ENCODE measurements around the gene CCL14. TPM values are rescaled to one million over a fixed set of nuclear protein-coding genes. Genes with fewer than 3 reads are reported as not detected.

CCL14 gene
- total RNA-seq, 1 experiment from 2014 or later: not detected

DNA sequence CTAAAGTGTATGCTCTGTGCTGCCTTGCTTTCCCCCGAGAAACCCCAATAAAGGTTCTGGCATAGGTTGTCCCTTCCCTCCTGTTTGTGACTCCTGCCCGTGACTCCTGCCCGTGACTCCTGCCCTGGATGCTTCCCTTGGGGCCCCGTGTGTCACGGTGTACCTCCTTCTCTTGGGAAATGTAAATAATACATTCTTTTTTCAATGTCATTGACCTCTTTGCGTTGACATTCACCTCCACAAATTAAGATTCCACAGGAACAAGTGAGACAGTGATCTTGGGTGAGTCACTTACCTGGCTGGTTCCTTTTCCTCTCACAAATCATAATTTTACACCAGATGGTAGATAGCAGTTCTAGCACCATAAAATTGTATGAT lies 14.2 kb upstream of the CCL14 start:
- Mint-ChIP-seq H3K27ac (no peak overlapping the region), H3K4me3 (no peak overlapping the region), H3K4me1 (peaks cover 8% of the 10 kb centered on the region), H3K9me3 (no peaks in the 10 kb centered on the region), H3K27me3 (ENCODE audit: low read depth) (peaks cover 3% of the 10 kb centered on the region; the same call in 1 of the 2 replicates), H3K36me3 (no peaks in the 10 kb centered on the region)
- ATAC-seq (no peak), DNase-seq (ENCODE audit: low spot score) (no peak)
- ChIA-PET POLR2A (no interaction called here), CTCF (interaction anchor here (1.1 to 1.2 kb wide), 2 partner anchors 25 to 72 kb away, joined by 4 to 6 read pairs; no protein-coding TSS in a partner anchor)
- TF ChIP-seq, protein P1, sequence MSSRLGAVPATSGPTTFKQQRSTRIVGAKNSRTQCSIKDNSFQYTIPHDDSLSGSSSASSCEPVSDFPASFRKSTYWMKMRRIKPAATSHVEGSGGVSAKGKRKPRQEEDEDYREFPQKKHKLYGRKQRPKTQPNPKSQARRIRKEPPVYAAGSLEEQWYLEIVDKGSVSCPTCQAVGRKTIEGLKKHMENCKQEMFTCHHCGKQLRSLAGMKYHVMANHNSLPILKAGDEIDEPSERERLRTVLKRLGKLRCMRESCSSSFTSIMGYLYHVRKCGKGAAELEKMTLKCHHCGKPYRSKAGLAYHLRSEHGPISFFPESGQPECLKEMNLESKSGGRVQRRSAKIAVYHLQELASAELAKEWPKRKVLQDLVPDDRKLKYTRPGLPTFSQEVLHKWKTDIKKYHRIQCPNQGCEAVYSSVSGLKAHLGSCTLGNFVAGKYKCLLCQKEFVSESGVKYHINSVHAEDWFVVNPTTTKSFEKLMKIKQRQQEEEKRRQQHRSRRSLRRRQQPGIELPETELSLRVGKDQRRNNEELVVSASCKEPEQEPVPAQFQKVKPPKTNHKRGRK (CRISPR knock-in tag; IDR thresholded peaks at IDR 0.05; ENCODE audit: borderline replicate concordance): no peak
- TF ChIP-seq SOX15 (CRISPR knock-in tag; IDR thresholded peaks at IDR 0.05) (no peak), CBFB (CRISPR knock-in tag; IDR thresholded peaks at IDR 0.05; ENCODE audit: low read depth) (no peak), GABPB1 (CRISPR knock-in tag; IDR thresholded peaks at IDR 0.05) (no peak), ZNF219 (CRISPR knock-in tag; IDR thresholded peaks at IDR 0.05; ENCODE audit: borderline replicate concordance) (no peak), SMAD4 (CRISPR knock-in tag; IDR thresholded peaks at IDR 0.05) (no peak)
- TF ChIP-seq, protein P2, sequence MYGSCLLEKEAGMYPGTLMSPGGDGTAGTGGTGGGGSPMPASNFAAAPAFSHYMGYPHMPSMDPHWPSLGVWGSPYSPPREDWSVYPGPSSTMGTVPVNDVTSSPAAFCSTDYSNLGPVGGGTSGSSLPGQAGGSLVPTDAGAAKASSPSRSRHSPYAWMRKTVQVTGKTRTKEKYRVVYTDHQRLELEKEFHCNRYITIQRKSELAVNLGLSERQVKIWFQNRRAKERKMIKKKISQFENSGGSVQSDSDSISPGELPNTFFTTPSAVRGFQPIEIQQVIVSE (CRISPR knock-in tag; IDR thresholded peaks at IDR 0.05; ENCODE audit: borderline replicate concordance): no peak
- TF ChIP-seq, protein P3, sequence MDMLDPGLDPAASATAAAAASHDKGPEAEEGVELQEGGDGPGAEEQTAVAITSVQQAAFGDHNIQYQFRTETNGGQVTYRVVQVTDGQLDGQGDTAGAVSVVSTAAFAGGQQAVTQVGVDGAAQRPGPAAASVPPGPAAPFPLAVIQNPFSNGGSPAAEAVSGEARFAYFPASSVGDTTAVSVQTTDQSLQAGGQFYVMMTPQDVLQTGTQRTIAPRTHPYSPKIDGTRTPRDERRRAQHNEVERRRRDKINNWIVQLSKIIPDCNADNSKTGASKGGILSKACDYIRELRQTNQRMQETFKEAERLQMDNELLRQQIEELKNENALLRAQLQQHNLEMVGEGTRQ (CRISPR knock-in tag; IDR thresholded peaks at IDR 0.05): no peak
- TF ChIP-seq, protein P4, sequence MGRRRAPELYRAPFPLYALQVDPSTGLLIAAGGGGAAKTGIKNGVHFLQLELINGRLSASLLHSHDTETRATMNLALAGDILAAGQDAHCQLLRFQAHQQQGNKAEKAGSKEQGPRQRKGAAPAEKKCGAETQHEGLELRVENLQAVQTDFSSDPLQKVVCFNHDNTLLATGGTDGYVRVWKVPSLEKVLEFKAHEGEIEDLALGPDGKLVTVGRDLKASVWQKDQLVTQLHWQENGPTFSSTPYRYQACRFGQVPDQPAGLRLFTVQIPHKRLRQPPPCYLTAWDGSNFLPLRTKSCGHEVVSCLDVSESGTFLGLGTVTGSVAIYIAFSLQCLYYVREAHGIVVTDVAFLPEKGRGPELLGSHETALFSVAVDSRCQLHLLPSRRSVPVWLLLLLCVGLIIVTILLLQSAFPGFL (CRISPR knock-in tag; IDR thresholded peaks at IDR 0.05; ENCODE audit: borderline replicate concordance): no peak
- TF ChIP-seq, protein P5, sequence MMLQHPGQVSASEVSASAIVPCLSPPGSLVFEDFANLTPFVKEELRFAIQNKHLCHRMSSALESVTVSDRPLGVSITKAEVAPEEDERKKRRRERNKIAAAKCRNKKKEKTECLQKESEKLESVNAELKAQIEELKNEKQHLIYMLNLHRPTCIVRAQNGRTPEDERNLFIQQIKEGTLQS (CRISPR knock-in tag; conservative IDR thresholded peaks at IDR 0.05): no peak
- TF ChIP-seq, protein P6, sequence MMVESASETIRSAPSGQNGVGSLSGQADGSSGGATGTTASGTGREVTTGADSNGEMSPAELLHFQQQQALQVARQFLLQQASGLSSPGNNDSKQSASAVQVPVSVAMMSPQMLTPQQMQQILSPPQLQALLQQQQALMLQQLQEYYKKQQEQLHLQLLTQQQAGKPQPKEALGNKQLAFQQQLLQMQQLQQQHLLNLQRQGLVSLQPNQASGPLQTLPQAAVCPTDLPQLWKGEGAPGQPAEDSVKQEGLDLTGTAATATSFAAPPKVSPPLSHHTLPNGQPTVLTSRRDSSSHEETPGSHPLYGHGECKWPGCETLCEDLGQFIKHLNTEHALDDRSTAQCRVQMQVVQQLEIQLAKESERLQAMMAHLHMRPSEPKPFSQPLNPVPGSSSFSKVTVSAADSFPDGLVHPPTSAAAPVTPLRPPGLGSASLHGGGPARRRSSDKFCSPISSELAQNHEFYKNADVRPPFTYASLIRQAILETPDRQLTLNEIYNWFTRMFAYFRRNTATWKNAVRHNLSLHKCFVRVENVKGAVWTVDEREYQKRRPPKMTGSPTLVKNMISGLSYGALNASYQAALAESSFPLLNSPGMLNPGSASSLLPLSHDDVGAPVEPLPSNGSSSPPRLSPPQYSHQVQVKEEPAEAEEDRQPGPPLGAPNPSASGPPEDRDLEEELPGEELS (CRISPR knock-in tag; IDR thresholded peaks at IDR 0.05): no peak

DNA sequence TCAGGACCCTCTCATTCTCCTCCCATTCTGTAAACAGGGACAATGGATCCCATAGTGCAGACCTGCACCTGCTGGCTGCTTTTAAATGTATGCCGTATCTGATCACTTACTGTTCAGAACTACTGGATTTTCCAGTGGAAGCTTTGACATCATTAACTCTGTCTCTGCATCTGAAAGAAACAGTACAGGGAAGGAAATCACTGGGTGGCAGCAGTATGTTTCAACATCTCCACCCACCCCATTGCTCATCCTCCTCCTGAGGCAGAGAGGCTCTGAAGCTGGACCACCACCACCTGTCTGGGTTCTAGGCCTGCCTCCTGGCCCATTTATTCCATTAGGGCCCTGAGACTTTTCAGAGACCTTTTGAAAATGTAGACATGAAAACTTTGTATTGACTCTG lies 12.2 kb upstream of the CCL14 start:
- Mint-ChIP-seq H3K4me1 (peaks cover 8% of the 10 kb centered on the region), H3K27ac (no peak overlapping the region), H3K27me3 (ENCODE audit: low read depth) (peaks cover 3% of the 10 kb centered on the region; the same call in 1 of the 2 replicates), H3K9me3 (peaks cover 6% of the 10 kb centered on the region; the same call in 1 of the 2 replicates), H3K36me3 (no peaks in the 10 kb centered on the region), H3K4me3 (no peak overlapping the region)
- no peak for TF ChIP-seq JAZF1 (CRISPR knock-in tag; IDR thresholded peaks at IDR 0.05)
- TF ChIP-seq ZNF219 (CRISPR knock-in tag; IDR thresholded peaks at IDR 0.05; ENCODE audit: borderline replicate concordance): no peak
- no peak for TF ChIP-seq SP1 (CRISPR knock-in tag; conservative IDR thresholded peaks at IDR 0.05)
- ChIA-PET CTCF (no interaction called here), POLR2A (no interaction called here)
- no peak for ATAC-seq
- DNase-seq (ENCODE audit: low spot score): no peak

DNA sequence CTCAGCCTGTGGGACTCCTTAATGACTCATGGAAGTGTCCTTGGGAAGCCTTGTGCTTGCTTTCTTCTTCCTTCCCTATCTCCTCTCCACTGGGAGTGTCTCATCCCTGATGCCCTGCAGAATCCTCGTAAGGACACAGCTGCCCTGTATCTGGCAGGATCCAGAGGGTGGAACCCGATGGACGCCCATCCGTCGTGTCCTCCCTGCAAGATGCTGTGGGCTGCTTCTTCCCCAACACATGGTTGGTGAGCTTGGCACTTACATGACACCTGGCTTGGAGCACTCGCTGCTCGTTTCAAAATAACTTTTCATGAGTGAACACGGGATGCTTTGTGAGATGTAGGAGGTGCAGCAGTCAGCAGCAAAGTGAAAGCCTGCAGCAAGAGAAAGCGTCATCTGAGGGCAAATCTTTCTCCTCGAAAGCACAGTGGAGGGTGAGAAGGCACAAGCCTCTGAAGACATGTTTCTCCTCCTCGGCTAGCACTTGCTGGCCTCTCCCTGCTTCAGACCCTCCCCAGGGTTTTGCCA lies 11.6 kb upstream of the CCL14 start:
- Mint-ChIP-seq H3K4me1 (peaks cover 8% of the 10 kb centered on the region), H3K27ac (no peak overlapping the region; the same call in 1 of the 2 replicates), H3K9me3 (peaks cover 6% of the 10 kb centered on the region; the same call in 1 of the 2 replicates), H3K36me3 (no peaks in the 10 kb centered on the region), H3K4me3 (no peak overlapping the region), H3K27me3 (ENCODE audit: low read depth) (peaks cover 3% of the 10 kb centered on the region; the same call in 1 of the 2 replicates)
- ChIA-PET POLR2A (interaction anchor here (0.5 kb wide), 1 partner anchor 124 kb away, joined by 3 read pairs; no protein-coding TSS in a partner anchor), CTCF (interaction anchor here (1.1 to 1.2 kb wide), 2 partner anchors 29 to 74 kb away, joined by 3 read pairs; no protein-coding TSS in a partner anchor)
- ATAC-seq: no peak
- no peak for DNase-seq (ENCODE audit: low spot score)
- TF ChIP-seq ZNF232 (CRISPR knock-in tag; IDR thresholded peaks at IDR 0.05) (no peak), JUN (CRISPR knock-in tag; IDR thresholded peaks at IDR 0.05) (no peak), ZNF263 (CRISPR knock-in tag; IDR thresholded peaks at IDR 0.05; ENCODE audit: low read depth) (no peak)
- TF ChIP-seq, protein P4 (CRISPR knock-in tag; IDR thresholded peaks at IDR 0.05; ENCODE audit: borderline replicate concordance): no peak
- TF ChIP-seq, protein P7, sequence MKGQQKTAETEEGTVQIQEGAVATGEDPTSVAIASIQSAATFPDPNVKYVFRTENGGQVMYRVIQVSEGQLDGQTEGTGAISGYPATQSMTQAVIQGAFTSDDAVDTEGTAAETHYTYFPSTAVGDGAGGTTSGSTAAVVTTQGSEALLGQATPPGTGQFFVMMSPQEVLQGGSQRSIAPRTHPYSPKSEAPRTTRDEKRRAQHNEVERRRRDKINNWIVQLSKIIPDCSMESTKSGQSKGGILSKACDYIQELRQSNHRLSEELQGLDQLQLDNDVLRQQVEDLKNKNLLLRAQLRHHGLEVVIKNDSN (CRISPR knock-in tag; IDR thresholded peaks at IDR 0.05): no peak
- TF ChIP-seq, protein P8, sequence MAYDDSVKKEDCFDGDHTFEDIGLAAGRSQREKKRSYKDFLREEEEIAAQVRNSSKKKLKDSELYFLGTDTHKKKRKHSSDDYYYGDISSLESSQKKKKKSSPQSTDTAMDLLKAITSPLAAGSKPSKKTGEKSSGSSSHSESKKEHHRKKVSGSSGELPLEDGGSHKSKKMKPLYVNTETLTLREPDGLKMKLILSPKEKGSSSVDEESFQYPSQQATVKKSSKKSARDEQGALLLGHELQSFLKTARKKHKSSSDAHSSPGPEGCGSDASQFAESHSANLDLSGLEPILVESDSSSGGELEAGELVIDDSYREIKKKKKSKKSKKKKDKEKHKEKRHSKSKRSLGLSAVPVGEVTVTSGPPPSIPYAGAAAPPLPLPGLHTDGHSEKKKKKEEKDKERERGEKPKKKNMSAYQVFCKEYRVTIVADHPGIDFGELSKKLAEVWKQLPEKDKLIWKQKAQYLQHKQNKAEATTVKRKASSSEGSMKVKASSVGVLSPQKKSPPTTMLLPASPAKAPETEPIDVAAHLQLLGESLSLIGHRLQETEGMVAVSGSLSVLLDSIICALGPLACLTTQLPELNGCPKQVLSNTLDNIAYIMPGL (CRISPR knock-in tag; IDR thresholded peaks at IDR 0.05): no peak
- TF ChIP-seq, protein P9, sequence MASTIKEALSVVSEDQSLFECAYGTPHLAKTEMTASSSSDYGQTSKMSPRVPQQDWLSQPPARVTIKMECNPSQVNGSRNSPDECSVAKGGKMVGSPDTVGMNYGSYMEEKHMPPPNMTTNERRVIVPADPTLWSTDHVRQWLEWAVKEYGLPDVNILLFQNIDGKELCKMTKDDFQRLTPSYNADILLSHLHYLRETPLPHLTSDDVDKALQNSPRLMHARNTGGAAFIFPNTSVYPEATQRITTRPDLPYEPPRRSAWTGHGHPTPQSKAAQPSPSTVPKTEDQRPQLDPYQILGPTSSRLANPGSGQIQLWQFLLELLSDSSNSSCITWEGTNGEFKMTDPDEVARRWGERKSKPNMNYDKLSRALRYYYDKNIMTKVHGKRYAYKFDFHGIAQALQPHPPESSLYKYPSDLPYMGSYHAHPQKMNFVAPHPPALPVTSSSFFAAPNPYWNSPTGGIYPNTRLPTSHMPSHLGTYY (CRISPR knock-in tag; IDR thresholded peaks at IDR 0.05): no peak
